ENCODE results near the gene ATRAID. TPM values are rescaled to one million over a fixed set of nuclear protein-coding genes. Genes with fewer than 3 reads are reported as not detected.

Gene ATRAID
- total RNA-seq, 1 donor from 2014 or later: 203 TPM

DNA sequence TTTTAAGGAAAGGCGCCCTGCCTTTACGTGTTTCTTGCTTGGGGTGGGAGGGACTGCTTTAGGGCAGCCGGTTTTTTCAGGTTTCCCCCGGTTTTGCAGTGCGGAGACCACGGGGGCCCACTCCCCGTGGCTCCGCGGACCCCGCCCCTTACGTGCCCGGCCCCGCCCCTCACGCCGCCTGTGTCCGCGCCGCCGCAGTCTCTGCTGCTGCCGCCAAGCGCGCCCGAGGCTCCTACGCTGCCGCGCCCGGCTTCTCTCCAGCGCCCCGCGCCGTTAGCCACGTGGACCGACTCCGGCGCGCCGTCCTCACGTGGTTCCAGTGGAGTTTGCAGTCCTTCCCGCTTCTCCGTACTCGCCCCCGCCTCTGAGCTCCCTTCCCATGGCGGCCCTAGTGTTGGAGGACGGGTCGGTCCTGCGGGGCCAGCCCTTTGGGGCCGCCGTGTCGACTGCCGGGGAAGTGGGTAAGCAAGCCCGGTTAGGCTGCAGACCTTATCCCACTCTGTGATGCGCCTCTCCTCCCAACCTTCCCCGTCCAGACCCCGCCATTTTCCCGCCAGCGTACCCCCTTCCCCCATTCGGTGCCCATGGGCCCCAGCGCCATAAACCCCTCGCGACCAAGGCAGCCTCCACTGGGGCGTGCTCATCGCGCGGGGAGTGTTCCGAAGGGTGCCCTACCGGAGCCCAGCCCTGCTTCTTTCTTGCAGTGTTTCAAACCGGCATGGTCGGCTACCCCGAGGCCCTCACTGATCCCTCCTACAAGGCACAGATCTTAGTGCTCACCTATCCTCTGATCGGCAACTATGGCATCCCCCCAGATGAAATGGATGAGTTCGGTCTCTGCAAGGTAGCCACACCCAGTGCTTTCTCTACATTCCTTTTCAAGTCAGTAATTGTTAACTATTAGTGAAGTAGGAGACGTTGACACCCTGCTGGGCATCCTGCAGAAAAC, 5.6 kb downstream of the ATRAID start, which contains the start of gene CAD:
CAD (plus strand) TSS at position 197 of the 949 bp plus-strand sequence; CDS start at position 380, 183 bp downstream.
- DNase-seq (ENCODE audit: low read depth): peak; percentile 91

DNA sequence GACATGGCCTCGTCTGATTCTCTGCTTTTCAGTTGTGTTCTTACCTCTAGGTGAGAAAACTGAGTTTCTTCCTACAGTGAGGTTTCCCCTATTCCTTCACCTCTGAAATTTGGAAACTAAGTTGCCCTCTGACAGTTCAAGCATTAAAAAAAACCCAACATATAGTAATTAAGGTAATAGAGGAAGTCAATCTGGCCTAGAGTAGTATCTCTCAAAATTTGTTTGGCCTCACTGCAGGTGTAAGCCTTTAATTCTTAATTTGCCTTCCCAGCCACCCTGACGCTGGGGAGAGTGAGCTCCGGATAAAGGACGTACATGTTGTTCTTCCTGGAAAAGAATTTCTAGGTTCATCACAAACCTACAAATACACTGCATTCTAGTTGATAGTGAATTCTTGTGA, 6.8 kb downstream of the ATRAID start:
- DNase-seq (ENCODE audit: low read depth): no peak

DNA sequence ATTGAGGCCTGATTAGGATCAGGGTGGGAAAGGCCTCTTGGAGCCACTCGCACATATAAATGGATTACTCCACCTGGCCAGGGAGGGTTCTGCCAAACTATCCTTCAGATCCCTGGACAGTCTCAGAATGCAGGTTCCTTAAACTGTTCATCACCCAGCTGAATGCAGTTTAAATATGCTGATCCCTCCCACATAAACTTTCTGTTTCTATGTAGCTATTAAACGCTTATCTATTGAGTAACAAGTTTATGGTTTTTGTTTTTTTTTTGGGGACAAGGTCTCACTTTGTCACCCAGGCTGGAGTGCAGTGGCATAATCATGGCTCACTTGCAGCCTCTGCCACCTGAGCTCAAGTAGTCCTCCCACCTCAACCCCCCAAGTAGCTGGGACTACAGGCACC, 7.2 kb downstream of the ATRAID start:
- DNase-seq (ENCODE audit: low read depth): no peak

DNA sequence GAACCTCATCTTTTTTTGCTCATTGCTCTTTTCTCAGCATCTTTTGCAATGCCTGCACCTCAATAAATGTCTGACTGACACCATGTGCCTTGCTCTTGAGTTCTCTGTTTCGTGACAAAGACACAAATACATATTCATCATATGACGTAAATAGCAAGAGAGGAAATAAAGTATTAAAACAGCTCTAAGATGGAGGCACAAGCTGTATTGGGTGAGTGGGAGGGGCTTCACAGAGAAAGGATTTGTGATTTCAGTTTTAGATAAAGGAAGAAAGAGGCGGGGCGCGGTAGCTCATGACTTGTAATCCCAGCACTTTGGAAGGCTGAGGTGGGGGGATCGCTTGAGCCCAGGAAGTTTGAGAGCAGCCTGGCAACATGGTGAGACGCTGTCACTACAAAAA, 8.2 kb downstream of the ATRAID start:
- no peak for DNase-seq (ENCODE audit: low read depth)

DNA sequence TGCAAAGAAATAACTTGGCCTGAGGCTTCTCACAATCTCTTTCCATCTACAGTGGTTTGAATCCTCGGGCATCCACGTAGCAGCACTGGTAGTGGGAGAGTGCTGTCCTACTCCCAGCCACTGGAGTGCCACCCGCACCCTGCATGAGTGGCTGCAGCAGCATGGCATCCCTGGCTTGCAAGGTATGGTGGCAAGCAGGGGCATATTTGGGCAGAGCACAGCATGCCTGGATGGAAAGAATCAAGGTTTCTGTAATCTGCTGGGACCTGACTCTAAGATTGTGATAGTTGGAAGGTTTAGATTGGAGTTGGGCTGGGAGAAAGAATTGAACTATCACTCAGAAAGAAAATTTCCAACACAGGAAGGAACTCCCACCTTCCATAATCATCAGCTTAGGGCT, 9.3 kb downstream of the ATRAID start:
- no peak for DNase-seq (ENCODE audit: low read depth)

DNA sequence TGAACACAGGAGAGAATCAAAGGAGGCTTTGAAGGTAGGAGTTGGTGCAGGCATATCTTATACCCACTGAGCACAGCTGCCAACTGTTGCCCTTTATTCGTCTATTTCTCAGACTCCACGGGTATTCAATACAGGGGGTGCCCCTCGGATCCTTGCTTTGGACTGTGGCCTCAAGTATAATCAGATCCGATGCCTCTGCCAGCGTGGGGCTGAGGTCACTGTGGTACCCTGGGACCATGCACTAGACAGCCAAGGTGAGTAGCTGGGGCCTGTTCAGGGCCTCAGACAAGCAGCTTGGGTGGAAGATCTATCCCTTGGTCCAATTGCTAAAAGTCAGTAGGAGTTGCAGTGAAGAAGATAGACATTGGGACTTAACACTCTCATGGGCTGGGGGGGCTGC, 10.6 kb downstream of the ATRAID start:
- DNase-seq (ENCODE audit: low read depth): no peak

DNA sequence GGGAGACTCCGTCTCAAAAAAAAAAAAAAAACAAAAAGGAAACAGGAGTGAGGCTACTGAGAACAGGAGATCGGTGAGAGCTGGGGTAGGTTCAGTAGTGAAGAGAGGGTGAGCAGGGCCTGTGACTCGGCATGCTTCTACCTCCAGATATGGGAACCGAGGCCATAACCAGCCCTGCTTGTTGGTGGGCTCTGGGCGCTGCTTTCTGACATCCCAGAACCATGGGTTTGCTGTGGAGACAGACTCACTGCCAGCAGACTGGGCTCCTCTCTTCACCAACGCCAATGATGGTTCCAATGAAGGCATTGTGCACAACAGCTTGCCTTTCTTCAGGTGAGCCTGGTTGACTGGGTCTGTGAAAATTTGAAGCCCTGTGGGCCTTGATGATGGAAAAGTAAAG, 11.6 kb downstream of the ATRAID start:
- no peak for DNase-seq (ENCODE audit: low read depth)

DNA sequence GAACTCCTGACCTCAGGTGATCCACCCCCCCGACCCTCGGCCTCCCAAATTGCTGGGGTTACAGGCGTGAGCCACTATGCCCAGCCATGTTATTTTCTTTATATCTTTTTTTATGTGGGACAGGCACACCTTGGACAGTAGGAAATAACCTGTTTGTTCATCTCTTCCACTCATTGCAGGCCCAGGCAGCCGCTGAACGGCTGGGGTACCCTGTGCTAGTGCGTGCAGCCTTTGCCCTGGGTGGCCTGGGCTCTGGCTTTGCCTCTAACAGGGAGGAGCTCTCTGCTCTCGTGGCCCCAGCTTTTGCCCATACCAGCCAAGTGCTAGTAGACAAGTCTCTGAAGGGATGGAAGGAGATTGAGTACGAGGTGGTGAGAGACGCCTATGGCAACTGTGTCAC, 13.7 kb downstream of the ATRAID start:
- no peak for DNase-seq (ENCODE audit: low read depth)

DNA sequence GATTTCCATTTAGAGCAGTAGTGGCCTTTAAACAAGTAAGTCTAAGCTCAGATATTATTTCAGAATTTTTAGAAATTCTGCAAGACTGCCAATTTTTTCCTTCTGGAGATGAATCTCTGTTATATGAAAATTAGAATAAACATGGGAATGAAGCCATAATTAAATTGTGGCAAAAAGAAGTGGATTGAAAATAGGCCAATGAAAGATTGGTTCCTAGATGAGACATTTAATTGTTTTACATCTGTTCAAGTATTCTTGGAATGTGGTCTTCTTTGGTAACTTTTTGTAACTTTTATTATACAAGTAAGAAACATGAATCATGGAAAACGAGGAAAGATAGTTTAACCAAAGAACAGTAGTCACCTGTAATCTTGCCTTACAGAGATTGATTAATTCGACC, 15.7 kb downstream of the ATRAID start:
- DNase-seq (ENCODE audit: low read depth): no peak

DNA sequence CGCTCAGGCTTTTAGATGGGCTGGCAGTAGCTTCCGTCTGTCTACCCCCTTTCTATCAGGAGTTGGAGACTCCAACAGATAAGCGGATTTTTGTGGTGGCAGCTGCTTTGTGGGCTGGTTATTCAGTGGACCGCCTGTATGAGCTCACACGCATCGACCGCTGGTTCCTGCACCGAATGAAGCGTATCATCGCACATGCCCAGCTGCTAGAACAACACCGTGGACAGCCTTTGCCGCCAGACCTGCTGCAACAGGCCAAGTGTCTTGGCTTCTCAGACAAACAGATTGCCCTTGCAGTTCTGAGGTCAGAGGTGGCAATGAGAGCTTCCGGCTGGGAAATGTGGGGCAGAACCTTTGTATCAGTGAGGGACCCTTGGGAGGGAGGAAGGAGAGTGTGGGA, 20.1 kb downstream of the ATRAID start:
- DNase-seq (ENCODE audit: low read depth): peak; percentile 20

DNA sequence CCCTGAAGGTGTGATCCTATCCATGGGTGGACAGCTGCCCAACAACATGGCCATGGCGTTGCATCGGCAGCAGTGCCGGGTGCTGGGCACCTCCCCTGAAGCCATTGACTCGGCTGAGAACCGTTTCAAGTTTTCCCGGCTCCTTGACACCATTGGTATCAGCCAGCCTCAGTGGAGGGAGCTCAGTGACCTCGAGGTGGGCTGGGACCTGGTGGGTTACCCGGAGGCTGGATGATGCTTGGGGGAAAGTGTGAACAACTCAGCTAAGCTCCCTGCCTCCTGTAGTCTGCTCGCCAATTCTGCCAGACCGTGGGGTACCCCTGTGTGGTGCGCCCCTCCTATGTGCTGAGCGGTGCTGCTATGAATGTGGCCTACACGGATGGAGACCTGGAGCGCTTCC, 21.5 kb downstream of the ATRAID start:
- no peak for DNase-seq (ENCODE audit: low read depth)

DNA sequence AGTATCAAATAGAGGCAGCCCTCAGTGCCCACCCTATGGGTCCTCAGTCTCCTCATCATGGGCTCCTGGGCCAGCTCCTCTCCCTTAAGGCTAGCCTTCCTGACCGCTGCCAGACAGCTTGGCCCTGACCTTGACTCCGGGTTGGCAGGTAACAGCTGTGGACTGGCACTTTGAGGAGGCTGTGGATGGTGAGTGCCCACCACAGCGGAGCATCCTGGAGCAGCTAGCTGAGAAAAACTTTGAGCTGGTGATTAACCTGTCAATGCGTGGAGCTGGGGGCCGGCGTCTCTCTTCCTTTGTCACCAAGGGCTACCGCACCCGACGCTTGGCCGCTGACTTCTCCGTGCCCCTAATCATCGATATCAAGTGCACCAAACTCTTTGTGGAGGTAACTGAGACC, 24.3 kb downstream of the ATRAID start:
- no peak for DNase-seq (ENCODE audit: low read depth)

DNA sequence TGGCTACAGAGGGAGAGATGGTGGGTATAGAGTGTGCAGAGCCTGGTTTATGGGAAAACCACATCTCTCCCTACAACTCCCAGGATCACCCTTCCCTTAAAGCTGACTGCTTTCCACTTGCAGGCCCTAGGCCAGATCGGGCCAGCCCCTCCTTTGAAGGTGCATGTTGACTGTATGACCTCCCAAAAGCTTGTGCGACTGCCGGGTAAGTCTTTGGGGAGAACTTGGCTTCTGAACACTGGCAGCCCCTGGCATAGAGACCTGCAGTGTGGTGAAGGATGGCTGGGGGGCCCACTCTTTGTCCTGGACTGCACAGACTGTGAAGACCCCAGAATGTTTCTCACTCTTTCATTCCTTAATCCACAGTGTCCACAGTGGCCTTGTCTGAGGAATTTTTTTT, 24.8 kb downstream of the ATRAID start:
- no peak for DNase-seq (ENCODE audit: low read depth)

DNA sequence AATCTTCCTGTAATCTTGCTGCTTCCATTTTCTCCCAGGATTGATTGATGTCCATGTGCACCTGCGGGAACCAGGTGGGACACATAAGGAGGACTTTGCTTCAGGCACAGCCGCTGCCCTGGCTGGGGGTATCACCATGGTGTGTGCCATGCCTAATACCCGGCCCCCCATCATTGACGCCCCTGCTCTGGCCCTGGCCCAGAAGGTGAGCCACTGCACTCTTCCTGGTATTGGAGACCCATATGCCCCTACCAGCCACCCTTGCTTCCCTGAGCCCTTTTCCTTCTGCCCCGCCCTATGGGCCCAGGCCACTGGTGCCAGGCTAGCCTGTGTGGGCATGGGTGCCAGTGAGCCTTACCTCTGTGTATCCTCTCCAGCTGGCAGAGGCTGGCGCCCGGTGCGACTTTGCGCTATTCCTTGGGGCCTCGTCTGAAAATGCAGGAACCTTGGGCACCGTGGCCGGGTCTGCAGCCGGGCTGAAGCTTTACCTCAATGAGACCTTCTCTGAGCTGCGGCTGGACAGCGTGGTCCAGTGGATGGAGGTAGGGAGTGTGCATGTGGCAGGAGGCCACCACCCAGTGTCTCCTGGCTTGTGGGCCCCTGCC, 25.6 kb downstream of the ATRAID start:
- DNase-seq (ENCODE audit: low read depth): no peak

DNA sequence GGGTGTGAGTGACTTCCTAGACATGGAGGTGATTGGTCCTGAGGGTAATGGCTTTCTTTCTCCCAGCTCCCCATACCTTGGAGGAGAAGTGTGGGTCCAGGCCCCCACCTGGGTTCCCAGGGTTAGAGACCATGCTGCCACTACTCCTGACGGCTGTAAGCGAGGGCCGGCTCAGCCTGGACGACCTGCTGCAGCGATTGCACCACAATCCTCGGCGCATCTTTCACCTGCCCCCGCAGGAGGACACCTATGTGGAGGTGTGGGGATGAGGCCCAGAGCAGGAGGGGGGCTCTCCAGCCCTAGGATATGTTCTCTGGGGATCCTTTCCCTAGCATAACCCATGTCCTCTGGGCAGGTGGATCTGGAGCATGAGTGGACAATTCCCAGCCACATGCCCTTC, 27.1 kb downstream of the ATRAID start:
- DNase-seq (ENCODE audit: low read depth): no peak

DNA sequence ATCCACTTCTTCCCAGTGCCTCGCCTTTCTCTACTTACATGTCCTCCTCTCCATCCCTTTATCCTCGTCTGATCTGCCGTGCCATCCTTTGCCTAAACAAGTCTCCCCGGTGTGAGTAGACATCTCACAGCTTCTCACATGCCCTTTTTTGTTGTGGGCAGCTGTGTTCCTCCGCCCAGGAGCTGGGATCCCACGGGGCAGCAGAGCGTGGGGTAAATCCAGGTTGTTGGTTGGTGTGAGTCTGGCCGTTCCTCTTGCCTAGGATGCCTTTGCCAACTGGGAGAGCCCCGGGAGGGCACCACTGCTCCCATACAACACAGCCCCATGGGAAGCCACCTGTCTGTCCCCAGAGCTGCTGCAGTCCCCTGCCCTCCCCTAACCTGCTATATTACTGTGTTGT, 28.6 kb downstream of the ATRAID start:
- DNase-seq (ENCODE audit: low read depth): no peak

DNA sequence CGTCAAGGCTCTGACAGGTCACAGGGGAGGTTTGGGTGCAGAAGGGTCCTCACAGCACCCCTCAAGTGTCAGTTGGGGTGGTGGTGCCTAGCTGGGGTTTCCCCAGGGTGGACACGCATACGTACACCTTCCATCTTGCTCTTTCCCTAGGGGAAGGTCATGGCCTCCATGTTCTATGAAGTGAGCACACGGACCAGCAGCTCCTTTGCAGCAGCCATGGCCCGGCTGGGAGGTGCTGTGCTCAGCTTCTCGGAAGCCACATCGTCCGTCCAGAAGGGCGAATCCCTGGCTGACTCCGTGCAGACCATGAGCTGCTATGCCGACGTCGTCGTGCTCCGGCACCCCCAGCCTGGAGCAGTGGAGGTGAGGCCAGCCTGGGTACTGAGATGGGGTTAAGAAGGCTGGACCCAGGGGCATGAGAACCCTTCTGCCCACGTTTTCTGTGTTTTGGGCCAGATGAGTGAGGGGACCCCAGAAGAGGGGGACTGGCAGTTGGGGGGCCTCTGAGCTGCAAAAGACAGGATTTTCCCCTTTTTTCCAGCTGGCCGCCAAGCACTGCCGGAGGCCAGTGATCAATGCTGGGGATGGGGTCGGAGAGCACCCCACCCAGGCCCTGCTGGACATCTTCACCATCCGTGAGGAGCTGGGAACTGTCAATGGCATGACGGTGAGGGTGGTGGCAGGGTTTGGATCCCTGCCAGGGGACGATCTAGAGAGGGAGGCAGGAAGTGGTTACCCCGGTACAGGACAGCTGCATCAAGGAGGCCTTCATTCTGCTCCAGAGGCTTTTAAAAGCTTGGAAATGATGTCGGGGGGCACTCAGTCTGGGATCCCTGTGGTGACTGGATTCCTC, 30.1 kb downstream of the ATRAID start:
- DNase-seq (ENCODE audit: low read depth): peak; percentile 71

DNA sequence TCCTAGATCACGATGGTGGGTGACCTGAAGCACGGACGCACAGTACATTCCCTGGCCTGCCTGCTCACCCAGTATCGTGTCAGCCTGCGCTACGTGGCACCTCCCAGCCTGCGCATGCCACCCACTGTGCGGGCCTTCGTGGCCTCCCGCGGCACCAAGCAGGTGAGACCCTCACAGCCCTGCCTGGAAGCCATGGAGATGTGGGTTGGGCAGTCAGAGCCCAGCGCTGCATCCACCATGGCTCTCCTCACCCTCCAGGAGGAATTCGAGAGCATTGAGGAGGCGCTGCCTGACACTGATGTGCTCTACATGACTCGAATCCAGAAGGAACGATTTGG, 30.7 kb downstream of the ATRAID start:
- no peak for DNase-seq (ENCODE audit: low read depth)

DNA sequence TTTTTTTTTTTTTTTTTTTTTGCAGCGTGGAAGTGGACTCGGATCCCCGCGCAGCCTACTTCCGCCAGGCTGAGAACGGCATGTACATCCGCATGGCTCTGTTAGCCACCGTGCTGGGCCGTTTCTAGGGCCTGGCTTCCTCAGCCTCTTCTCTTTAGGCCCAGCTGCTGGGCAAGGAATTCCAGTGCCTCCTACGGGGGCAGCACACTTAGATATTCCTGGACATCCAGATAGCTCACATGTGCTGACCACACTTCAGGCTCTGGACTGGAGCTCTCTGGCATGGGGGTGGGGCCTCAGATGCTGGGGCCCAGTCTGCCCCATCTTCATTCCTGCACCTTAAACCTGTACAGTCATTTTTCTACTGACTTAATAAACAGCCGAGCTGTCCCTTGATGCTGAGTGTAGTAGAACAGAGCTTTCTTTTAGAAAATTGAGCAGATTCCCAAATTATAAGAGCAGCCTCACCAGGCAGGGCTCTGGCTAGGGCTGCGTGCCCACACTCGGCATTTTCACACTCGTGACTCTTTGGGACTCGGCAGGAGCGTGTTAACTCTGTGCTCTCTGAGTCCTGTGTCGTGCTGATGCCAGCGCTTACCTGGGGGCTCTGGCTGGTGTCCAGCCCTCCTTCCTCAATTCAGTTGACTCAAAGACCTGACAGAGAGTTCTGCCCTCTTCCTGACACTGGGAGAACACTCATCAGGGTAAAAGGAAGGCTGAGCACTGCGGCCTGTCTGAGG, 31.7 kb downstream of the ATRAID start:
- peak; percentile 72 for DNase-seq (ENCODE audit: low read depth)

DNA sequence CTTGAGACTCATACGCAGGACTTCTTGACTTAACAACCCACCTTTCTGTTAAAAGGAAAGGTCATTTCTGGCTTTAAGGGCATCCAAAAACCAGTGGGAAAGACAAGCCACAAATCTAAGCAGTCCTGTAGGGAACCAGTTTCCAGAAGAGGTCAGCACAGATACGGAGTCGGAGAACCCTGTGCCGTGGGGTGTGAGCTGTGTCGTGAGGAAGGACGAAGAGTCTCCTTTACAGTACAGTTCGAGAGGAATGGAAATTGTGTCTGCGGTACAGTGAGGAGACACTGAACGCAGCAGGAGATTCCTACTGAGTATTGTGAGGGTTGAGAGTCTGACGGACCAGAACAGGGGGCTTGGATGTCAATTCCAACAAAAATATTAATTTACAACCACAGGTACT, 33.3 kb downstream of the ATRAID start:
- no peak for DNase-seq (ENCODE audit: low read depth)

DNA sequence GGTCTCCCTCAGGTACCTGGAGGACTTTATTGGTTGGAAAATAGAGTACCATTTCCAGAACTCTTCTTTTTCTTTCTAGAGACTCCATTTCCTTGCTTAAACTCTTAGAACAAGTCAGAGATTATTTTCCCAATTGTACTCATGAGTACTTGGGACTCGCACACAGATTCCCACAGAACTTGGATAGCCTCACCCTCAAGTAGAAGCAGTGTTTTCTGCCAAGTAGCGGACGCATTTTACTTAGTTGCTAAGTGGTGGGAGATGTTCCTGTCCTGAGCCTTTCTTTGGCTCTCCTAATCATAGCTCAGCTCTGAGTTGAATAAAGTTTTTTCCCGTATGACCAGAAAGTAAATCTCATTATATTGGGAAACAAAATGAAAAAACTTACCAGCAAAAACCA, 33.8 kb downstream of the ATRAID start:
- no peak for DNase-seq (ENCODE audit: low read depth)

Data from myocyte (in vitro differentiated cells).